WTC11 (cell line): ENCODE results near the gene EXOC4. TPM values are rescaled to one million over a fixed set of nuclear protein-coding genes. Genes with fewer than 3 reads are reported as not detected.
A peak's percentile ranks its signal among the peaks of the same experiment; 100 is the strongest.

Source experiments
- ATAC-seq: fragments of 200-7000 bp; cut with Tn5 transposase; 2 replicates; pipeline ENCODE4 v1.10.0; 2021; ENCODE audit warnings: mild to moderate bottlenecking, moderate library complexity
- CTCF ChIA-PET: fragments of 300-600 bp; sonication (Branson Sonifier 250); formaldehyde crosslinking; loops from one replicate; lab custom pipeline; 2021; ENCODE audit warnings: antibody characterized with exemption; lab: Charles Lee
- POLR2A ChIA-PET: fragments of 350-600 bp; sonication (Branson Sonifier 250); formaldehyde crosslinking; loops from one replicate; lab custom pipeline; 2021; ENCODE audit warnings: antibody characterized with exemption; lab: Charles Lee
- DNase-seq: peaks from one replicate; pipeline ENCODE4 v3.0.0; 2021; ENCODE audit warnings: low spot score
- H3K27ac Mint-ChIP-seq: 2 replicates; pipeline ENCODE4 v1.8.0; 2021; ENCODE audit warnings: mixed read lengths
- H3K27me3 Mint-ChIP-seq: 2 replicates; pipeline ENCODE4 v1.8.0; 2021; ENCODE audit warnings: low read depth, mild to moderate bottlenecking, moderate library complexity, mixed read lengths
- H3K36me3 Mint-ChIP-seq: 2 replicates; pipeline ENCODE4 v1.8.0; 2021; ENCODE audit warnings: mixed read lengths
- H3K4me1 Mint-ChIP-seq: 2 replicates; pipeline ENCODE4 v1.8.0; 2022; ENCODE audit warnings: mixed read lengths
- H3K4me3 Mint-ChIP-seq: 2 replicates; pipeline ENCODE4 v1.8.0; 2021; ENCODE audit warnings: mild to moderate bottlenecking, moderate library complexity, mixed read lengths
- H3K9me3 Mint-ChIP-seq: 2 replicates; pipeline ENCODE4 v1.8.0; 2021; ENCODE audit warnings: mixed read lengths
- ARID4B ChIP-seq: sonication (generic); formaldehyde crosslinking; IDR thresholded peaks from 2 replicates; pipeline ENCODE4 v1.8.0; 2023; ENCODE audit warnings: missing genetic modification reagents, mild to moderate bottlenecking, borderline replicate concordance
- CTCF ChIP-seq: fragments of 200-600 bp; IDR thresholded peaks from 2 replicates; pipeline ENCODE4 v1.8.0; 2022; ENCODE audit warnings: antibody characterized with exemption
- FOXK1 ChIP-seq: sonication (generic); formaldehyde crosslinking; IDR thresholded peaks from 2 replicates; pipeline ENCODE4 v1.8.0; 2022; ENCODE audit warnings: mild to moderate bottlenecking, moderate library complexity, missing genetic modification reagents
- GABPB1 ChIP-seq: sonication (generic); formaldehyde crosslinking; IDR thresholded peaks from 2 replicates; pipeline ENCODE4 v1.8.1; 2023; ENCODE audit warnings: mild to moderate bottlenecking, missing genetic modification reagents
- RELA ChIP-seq: sonication (generic); formaldehyde crosslinking; IDR thresholded peaks from 2 replicates; pipeline ENCODE4 v1.8.1; 2022; ENCODE audit warnings: missing genetic modification reagents, mild to moderate bottlenecking, borderline replicate concordance
- SMAD3 ChIP-seq: sonication (generic); formaldehyde crosslinking; IDR thresholded peaks from 2 replicates; pipeline ENCODE4 v1.8.0; 2022; ENCODE audit warnings: missing genetic modification reagents, mild to moderate bottlenecking, borderline replicate concordance
- SMAD4 ChIP-seq: sonication (generic); formaldehyde crosslinking; IDR thresholded peaks from 2 replicates; pipeline ENCODE4 v1.8.0; 2022; ENCODE audit warnings: mild to moderate bottlenecking, missing genetic modification reagents
- SP1 ChIP-seq: sonication (generic); formaldehyde crosslinking; conservative IDR thresholded peaks from 2 replicates; pipeline ENCODE4 v1.8.1; 2022; ENCODE audit warnings: missing genetic modification reagents
- TCF7 ChIP-seq: sonication (generic); formaldehyde crosslinking; IDR thresholded peaks from 2 replicates; pipeline ENCODE4 v1.8.0; 2022; ENCODE audit warnings: mild to moderate bottlenecking, low read depth, missing genetic modification reagents, moderate library complexity
- ZNF396 ChIP-seq: fragments of 250-450 bp; sonication (Bioruptor Pico); IDR thresholded peaks from 2 replicates; pipeline ENCODE4 v1.8.0; 2021; ENCODE audit warnings: mild to moderate bottlenecking, moderate library complexity, borderline replicate concordance
- ZNF423 ChIP-seq: fragments of 250-450 bp; sonication (Bioruptor Pico); IDR thresholded peaks from 2 replicates; pipeline ENCODE4 v2.1.2; 2022; ENCODE audit warnings: mild to moderate bottlenecking, moderate library complexity
- ZNF425 ChIP-seq: fragments of 250-450 bp; sonication (Bioruptor Pico); conservative IDR thresholded peaks from 2 replicates; pipeline ENCODE4 v1.9.0; 2021; ENCODE audit warnings: mild to moderate bottlenecking
- ZSCAN18 ChIP-seq: fragments of 250-450 bp; sonication (Bioruptor Pico); IDR thresholded peaks from 2 replicates; pipeline ENCODE4 v2.1.2; 2022; ENCODE audit warnings: mild to moderate bottlenecking, moderate library complexity
- total RNA-seq: library from RNA; stranded (reverse); gene quantifications from 3 replicates; pipeline ENCODE4 v1.2.3, GENCODE V29; 2021
- TF ChIP-seq, protein P1 (sequence below): fragments of 250-450 bp; sonication (Bioruptor Pico); IDR thresholded peaks from 2 replicates; pipeline ENCODE4 v1.9.0; 2021; ENCODE audit warnings: mild to moderate bottlenecking, borderline replicate concordance
- TF ChIP-seq, protein P2 (sequence below): sonication (generic); formaldehyde crosslinking; IDR thresholded peaks from 2 replicates; pipeline ENCODE4 v1.8.1; 2022; ENCODE audit warnings: mild to moderate bottlenecking, missing genetic modification reagents, moderate library complexity, borderline replicate concordance

The EXOC4 gene
- total RNA-seq, 1 experiment from 2014 or later: 62.0 TPM

- DNase-seq (no peak), ATAC-seq (no peak)
- H3K4me1 Mint-ChIP-seq: peaks cover 28% of the 10 kb centered on the region
- 0 out of 2 replicates have a peak, but pooled peaks cover 3% of the 10 kb centered on the region for H3K36me3 Mint-ChIP-seq
- no peak overlapping the region for H3K27ac Mint-ChIP-seq
- ChIA-PET POLR2A (no interaction called here), CTCF (no interaction called here)
- no peaks in the 10 kb centered on the region for H3K27me3 Mint-ChIP-seq
- TF ChIP-seq RELA (CRISPR knock-in tag): no peak
- no peak for TF ChIP-seq ZNF396 (CRISPR knock-in tag)
- TF ChIP-seq CTCF: no peak
- no peak for TF ChIP-seq FOXK1 (CRISPR knock-in tag)
- peaks cover 14% of the 10 kb centered on the region for H3K9me3 Mint-ChIP-seq
- H3K4me3 Mint-ChIP-seq: no peak overlapping the region
Observed at GRCh38 chr7:133858311-133858710, 605.4 kb downstream of the EXOC4 start.

DNA sequence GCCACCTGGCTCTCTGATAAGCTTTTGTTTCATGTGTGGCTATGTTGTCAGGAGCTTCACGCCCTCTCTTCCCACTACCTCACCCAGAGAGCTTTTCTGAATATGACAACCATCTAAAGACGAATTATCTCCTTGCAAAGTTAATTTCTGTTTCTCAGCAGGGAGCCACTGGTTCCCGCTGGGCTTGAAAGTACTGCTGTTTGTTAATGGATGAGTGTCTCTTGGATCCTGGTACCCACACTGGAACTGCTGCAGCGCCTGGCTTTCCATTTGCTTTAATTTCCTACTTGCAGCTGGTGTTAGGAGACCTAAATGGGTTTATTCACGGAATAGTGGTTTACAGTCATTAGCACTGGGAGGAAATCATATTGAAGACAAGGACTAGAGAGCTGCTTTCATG, 606.4 kb downstream of the EXOC4 start:
- DNase-seq: no peak
- no peak for TF ChIP-seq SMAD4 (CRISPR knock-in tag)
- H3K9me3 Mint-ChIP-seq: peaks cover 14% of the 10 kb centered on the region
- ATAC-seq: peak; percentile 44; the same call in 1 of the 2 replicates
- no peak overlapping the region for H3K27ac Mint-ChIP-seq
- ChIA-PET POLR2A (no interaction called here), CTCF (interaction anchor here (1.6 kb wide), 1 partner anchor 13 kb away, joined by 3 read pairs; no protein-coding TSS in a partner anchor)
- no peak overlapping the region for H3K4me3 Mint-ChIP-seq
- no peaks in the 10 kb centered on the region for H3K27me3 Mint-ChIP-seq
- H3K4me1 Mint-ChIP-seq: peaks cover 21% of the 10 kb centered on the region
- H3K36me3 Mint-ChIP-seq: 0 out of 2 replicates have a peak, but pooled peaks cover 3% of the 10 kb centered on the region

GRCh38 chr7:133859871-133860450, 607.1 kb downstream of the EXOC4 start:
- Mint-ChIP-seq H3K27me3 (no peaks in the 10 kb centered on the region), H3K36me3 (0 out of 2 replicates have a peak, but pooled peaks cover 3% of the 10 kb centered on the region), H3K9me3 (peaks cover 14% of the 10 kb centered on the region), H3K4me3 (no peak overlapping the region), H3K4me1 (peaks cover 21% of the 10 kb centered on the region), H3K27ac (peak overlapping the region; percentile 65; the same call in 1 of the 2 replicates)
- ATAC-seq (no peak), DNase-seq (no peak)
- ChIA-PET POLR2A (no interaction called here), CTCF (interaction anchor here (1.6 kb wide), 1 partner anchor 13 kb away, joined by 3 read pairs; no protein-coding TSS in a partner anchor)
- TF ChIP-seq ZSCAN18 (CRISPR knock-in tag) (no peak), ZNF423 (CRISPR knock-in tag) (no peak), ZNF425 (CRISPR knock-in tag) (no peak), SP1 (CRISPR knock-in tag) (no peak), SMAD3 (CRISPR knock-in tag) (no peak), ARID4B (CRISPR knock-in tag) (no peak), GABPB1 (no peak), TCF7 (no peak)
- TF ChIP-seq, protein P1, sequence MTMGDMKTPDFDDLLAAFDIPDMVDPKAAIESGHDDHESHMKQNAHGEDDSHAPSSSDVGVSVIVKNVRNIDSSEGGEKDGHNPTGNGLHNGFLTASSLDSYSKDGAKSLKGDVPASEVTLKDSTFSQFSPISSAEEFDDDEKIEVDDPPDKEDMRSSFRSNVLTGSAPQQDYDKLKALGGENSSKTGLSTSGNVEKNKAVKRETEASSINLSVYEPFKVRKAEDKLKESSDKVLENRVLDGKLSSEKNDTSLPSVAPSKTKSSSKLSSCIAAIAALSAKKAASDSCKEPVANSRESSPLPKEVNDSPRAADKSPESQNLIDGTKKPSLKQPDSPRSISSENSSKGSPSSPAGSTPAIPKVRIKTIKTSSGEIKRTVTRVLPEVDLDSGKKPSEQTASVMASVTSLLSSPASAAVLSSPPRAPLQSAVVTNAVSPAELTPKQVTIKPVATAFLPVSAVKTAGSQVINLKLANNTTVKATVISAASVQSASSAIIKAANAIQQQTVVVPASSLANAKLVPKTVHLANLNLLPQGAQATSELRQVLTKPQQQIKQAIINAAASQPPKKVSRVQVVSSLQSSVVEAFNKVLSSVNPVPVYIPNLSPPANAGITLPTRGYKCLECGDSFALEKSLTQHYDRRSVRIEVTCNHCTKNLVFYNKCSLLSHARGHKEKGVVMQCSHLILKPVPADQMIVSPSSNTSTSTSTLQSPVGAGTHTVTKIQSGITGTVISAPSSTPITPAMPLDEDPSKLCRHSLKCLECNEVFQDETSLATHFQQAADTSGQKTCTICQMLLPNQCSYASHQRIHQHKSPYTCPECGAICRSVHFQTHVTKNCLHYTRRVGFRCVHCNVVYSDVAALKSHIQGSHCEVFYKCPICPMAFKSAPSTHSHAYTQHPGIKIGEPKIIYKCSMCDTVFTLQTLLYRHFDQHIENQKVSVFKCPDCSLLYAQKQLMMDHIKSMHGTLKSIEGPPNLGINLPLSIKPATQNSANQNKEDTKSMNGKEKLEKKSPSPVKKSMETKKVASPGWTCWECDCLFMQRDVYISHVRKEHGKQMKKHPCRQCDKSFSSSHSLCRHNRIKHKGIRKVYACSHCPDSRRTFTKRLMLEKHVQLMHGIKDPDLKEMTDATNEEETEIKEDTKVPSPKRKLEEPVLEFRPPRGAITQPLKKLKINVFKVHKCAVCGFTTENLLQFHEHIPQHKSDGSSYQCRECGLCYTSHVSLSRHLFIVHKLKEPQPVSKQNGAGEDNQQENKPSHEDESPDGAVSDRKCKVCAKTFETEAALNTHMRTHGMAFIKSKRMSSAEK: no peak
- TF ChIP-seq, protein P2, sequence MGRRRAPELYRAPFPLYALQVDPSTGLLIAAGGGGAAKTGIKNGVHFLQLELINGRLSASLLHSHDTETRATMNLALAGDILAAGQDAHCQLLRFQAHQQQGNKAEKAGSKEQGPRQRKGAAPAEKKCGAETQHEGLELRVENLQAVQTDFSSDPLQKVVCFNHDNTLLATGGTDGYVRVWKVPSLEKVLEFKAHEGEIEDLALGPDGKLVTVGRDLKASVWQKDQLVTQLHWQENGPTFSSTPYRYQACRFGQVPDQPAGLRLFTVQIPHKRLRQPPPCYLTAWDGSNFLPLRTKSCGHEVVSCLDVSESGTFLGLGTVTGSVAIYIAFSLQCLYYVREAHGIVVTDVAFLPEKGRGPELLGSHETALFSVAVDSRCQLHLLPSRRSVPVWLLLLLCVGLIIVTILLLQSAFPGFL (CRISPR knock-in tag): no peak
